Measurements from ENCODE around the gene EZH1. TPM values are rescaled to one million over a fixed set of nuclear protein-coding genes. Genes with fewer than 3 reads are reported as not detected.

EZH1 gene
- total RNA-seq, 1 donor from 2014 or later: 50.5 TPM

DNA sequence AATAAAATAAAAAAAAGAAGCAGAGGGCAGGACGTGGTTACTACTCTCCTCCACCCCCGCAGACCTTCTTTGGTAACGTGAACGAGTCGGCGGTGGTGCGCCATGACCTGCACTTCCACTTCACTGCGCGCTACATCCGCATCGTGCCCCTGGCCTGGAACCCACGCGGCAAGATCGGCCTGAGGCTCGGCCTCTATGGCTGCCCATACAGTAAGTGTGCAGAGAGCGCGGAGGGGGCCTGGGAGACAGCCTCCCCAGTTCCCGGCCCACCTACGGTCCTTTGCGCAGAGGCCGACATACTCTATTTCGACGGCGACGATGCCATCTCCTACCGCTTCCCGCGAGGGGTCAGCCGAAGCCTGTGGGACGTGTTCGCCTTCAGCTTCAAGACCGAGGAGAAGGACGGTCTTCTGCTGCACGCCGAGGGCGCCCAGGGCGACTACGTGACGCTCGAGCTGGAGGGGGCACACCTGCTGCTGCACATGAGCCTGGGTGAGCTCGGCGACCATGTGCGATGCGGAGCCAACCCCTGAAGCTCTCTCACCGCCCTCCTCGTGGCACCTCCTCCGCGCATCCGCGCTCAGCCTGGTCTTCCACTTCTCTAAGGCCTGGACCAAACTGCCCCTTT is 59.8 kb downstream of the EZH1 start:
- DNase-seq (ENCODE audit: low spot score): no peak

DNA sequence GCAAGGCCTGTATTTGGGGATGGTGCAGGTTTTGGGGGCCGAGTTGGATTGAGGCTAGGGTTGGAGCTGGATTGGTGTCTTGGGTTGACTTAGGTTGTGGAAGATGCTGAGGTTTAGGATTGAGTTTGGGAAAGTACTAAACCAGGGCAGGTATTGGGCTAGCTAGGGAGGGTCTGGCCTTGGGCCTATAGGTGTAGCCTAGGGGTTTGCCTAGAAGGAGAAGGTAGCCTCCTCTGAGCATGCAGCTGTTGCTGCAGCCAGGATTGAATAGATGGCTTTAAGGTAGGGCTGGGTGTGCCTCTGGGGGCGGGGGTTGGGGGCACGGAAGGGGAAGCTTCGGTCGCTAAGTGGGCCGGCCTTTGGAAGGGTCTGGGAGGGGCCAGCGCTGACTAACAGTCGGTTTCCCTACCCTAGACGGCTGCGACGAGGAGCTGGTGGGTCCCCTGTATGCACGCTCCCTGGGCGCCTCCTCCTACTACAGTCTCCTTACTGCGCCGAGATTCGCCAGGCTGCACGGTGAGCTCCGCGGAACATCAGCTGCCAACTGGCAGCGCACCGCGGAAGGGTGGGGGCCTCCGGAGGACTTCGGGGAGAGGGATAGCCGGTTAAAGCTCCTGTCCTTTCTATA is 61.3 kb downstream of the EZH1 start:
- DNase-seq (ENCODE audit: low spot score): no peak

DNA sequence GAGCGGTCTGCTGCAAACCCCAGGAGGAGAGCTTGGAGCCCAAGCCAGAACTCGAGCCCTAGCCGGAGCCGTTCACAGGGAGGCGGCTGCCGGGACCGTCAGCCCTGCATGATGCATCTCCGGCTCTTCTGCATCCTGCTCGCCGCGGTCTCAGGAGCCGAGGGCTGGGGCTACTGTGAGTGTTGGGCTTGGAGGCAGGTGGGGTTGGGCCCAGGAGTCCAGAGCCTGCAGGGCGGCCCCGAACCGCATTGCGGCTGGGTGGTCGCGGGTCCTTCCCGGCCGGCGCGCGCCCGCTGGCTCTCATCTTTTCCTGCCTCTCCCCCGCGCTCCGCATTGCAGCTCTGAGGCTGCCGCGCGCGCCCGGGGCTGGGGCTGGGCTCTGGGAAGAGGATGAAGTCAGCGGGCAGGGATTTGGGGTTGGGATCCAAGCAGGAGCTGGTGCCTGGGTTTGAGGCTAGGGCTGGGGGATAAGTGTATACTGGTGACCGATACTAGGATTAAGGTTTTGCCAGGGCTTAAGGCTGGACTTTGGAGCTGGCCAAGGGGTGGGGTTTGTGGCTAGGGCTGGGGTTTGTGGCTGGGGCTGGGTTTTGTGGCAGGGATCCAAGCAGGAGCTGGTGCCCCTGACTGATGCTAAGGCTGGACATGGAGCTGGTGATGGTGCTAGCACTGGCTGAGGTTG is 62.0 kb downstream of the EZH1 start:
- no peak for DNase-seq (ENCODE audit: low spot score)

- DNase-seq (ENCODE audit: low spot score): no peak
Measured at GRCh38 chr17:42681976-42682721, 62.7 kb downstream of the EZH1 start, which contains the start of gene CNTNAP1. Gene CNTNAP1 (plus strand): TSS chr17:42682531. CDS start chr17:42682830, 299 bp downstream.

DNA sequence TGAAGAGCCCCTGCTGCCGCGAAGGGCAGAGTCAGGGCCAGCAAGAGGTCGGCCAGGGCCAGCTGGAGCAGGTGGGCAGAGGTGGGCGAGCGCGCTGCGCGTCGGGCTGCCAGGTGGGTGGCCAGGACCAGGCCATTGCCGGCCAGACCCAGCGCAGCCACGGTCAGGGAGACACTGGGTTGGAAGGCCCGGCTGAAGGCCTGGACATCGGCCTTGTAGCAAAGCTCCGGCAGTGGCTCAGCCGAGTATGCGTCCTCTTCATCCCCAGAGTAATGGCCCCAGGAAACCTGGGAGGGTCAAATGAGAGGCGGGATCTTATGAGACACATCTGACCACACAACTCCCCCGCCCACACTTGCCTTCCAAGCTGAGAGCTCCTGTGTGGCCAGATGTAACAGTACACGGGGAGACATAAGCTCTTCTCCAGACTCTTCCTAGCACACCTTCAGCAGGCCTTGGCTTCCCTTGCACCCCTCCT is 64.5 kb downstream of the EZH1 start:
- no peak for DNase-seq (ENCODE audit: low spot score)

GRCh38 chr17:42679492-42680330 is 65.1 kb downstream of the EZH1 start:
- DNase-seq (ENCODE audit: low spot score): peak; percentile 95

- DNase-seq (ENCODE audit: low spot score): no peak
Measured at GRCh38 chr17:42678951-42679491, 65.8 kb downstream of the EZH1 start.

DNA sequence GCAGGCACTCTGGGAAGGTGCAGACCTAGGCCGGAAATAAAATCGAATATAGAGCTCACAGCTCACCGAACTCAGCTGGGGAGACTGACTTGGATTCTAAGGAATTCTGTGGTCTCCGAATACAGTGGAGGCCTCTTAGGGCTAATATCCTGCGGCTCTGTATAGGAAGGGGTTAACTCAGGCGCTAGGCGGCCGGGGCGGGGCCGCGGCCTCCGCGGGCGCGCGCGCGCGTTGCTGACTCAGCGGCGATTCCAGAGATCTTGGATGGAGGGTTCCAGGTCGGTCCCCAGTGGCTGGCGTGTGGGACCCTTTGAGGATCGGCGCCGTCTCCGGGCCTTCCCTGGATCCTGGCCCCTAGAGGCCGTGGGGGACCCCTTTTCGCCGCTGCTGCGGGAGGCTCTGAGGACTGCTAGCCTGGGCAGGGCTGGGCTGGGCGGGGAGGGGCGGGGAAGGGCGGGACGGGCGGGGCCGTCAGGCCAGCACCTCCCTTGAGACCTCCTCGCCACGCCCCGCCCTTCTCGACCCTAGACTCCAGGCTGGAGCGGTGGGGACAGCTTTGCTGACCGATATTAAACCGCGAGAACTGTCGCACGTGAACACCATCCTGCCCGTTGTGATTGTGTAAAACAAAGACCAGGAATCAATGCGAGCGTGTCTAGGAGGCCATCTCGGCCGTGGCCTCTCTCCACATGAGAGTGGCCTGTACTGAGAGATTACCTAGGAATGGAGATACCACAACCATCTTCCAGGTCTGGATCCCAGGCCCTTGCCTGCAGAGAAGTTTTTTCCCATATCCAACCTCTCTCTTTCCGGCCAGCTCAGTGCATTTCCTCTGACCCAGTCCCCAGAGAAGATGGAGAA is 66.7 kb downstream of the EZH1 start:
- DNase-seq (ENCODE audit: low spot score): peak; percentile 96

- DNase-seq (ENCODE audit: low spot score): peak; percentile 100
Measured at GRCh38 chr17:42677012-42677857, 67.6 kb downstream of the EZH1 start.

GRCh38 chr17:42676424-42677011 is 68.3 kb downstream of the EZH1 start, which contains the start of gene PLEKHH3:
Gene PLEKHH3 (minus strand): TSS chr17:42676994. CDS start chr17:42676563, 431 bp downstream.
- no peak for DNase-seq (ENCODE audit: low spot score)

GRCh38 chr17:42675965-42676423 is 68.8 kb downstream of the EZH1 start:
- peak; percentile 93 for DNase-seq (ENCODE audit: low spot score)

DNA sequence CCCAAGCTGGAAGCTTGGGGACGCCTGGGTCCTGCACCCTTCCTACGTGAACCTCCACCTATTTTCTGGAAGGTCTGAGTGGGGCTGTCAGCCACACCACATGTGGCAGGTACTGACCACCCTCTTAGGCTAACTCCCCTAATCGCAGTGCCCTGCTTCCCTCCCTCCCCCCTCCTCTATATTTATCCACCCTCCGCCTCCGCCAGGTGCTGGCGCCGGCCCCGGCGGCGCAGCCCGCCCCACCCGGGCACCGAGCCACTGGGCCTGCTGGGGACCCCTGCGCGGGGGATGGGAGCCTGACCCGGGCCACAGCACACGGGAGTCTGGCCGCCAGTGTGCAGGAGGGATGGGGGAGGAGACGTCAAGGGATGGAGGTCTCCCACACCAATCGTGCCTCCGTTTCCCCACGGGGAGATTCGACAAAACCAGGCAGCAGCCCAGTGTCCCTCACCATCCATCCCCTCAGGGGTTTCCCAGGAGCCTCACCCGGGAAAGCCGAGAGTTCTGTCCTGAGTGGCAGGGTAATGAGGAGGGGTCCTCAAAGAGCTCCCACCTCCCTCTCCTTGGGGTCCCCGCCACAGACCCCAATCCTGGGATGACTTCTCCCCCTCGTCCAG is 69.4 kb downstream of the EZH1 start:
- no peak for DNase-seq (ENCODE audit: low spot score)

DNA sequence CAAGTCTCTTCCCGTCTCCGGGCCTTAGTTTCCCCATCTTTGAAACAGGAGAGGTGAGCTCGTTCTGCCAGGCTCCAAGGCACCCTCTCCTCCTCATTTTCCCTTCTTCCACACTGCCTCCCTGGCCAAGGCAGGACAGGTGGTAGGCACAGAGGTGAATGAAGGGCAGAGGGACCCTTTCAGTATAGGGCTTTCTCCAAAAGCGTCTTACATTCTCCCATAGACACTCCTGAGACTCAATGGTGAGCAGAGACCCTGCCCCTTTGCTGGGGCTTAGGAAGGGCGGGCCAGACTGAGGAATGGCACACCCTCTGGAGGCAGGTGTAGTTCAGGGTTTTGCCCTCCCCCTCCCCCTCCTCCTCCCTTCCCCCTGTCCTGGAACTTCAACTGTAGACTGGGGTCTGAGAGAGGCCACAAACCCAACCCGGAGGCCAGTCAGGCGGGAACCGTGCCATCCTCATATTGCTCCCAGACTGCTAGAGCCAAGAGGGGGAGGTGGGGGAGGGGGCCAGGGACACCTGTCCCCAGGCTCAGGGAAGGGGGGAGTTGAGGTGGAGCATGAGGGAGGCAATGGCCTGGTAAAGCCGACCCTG is 70.0 kb downstream of the EZH1 start:
- DNase-seq (ENCODE audit: low spot score): no peak

GRCh38 chr17:42673885-42674754 is 70.7 kb downstream of the EZH1 start:
- no peak for DNase-seq (ENCODE audit: low spot score)

DNA sequence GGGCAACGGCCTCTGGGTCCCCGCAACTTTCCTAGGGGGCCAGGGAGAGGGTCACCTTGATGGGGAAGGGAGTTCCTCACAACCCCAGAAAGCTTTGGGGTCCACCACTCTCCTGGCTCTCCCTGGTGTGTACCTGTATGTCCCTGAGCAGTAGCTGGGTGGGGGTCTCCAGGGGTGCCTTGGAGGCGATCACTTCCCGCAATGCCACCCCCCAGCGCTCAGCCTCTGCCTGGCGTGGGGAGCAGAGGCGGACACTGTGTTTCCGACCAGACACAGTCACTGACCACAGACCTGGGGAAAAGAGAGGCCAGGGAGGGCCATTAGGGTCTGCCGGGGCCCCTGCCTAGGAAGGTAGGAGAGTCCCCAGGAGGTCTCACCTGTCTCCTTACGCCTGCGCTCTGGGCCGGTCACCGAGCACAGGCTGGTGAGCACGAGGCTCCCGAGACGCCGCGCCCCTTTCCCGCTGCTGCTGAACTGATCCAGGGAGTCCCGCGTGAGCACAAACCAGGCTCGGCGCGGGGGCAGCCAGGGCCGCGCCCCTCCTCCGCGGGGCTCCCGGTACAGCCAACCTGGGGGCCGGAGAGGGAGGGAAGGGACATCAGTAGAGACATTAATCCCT is 71.5 kb downstream of the EZH1 start:
- DNase-seq (ENCODE audit: low spot score): no peak

DNA sequence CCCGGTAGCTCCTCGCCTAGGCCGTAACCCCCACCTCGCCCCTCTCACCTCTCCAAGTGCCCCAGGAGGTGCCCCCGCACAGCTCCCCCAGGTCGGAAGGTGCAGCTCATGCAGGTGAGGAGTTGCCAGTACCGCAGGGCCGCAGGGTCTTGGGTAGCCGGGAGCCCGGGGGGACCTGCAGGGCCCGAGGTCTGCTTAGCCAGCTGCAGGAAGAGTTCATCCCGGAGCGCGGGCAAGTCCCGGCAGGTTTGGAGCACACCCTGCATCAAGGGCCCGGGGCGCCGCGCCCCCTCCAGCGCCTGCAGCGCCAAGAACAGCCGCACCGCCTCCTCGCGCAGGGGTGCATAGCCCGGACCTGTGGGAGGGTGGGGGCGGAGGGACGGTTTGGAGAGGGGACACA is 72.8 kb downstream of the EZH1 start:
- no peak for DNase-seq (ENCODE audit: low spot score)

Data from mesenteric fat pad (tissue), 1 donor.